Neural cell (in vitro differentiated cells): ENCODE measurements around the gene GUSB. TPM values are rescaled to one million over a fixed set of nuclear protein-coding genes. Genes with fewer than 3 reads are reported as not detected.
A peak's percentile ranks its signal among the peaks of the same experiment; 100 is the strongest.

Experiments used
- H2AFZ ChIP-seq: fragments of 200-600, 300-800 bp; sonication (generic), shearing (Covaris generic); 2 replicates; pipeline ENCODE4 v1.6.0; 2014; ENCODE audit warnings: low read depth, mild to moderate bottlenecking, antibody characterized with exemption, low read length, moderate library complexity
- H3F3A ChIP-seq: fragments of 200-600 bp; shearing (Covaris generic); 2 replicates; pipeline ENCODE4 v1.6.1; 2016; ENCODE audit warnings: mild to moderate bottlenecking, moderate library complexity, mixed read lengths, antibody characterized with exemption, low read length; ENCODE audit not compliant: insufficient read depth, poor library complexity, severe bottlenecking
- H3K27ac ChIP-seq: fragments of 200-600, 300-800 bp; sonication (generic), shearing (Covaris generic); 2 replicates; pipeline ENCODE4 v1.5.1; 2014; ENCODE audit warnings: mild to moderate bottlenecking, low read length, moderate library complexity
- H3K27me3 ChIP-seq: fragments of 300-800, 200-600 bp; sonication (generic), shearing (Covaris generic); 2 replicates; pipeline ENCODE4 v1.6.0; 2014; ENCODE audit warnings: mild to moderate bottlenecking, low read depth, low read length, moderate library complexity; ENCODE audit not compliant: insufficient read depth
- H3K36me3 ChIP-seq: fragments of 300-800, 200-600 bp; sonication (generic), shearing (Covaris generic); 2 replicates; pipeline ENCODE4 v1.5.1; 2014; ENCODE audit warnings: mild to moderate bottlenecking, antibody characterized with exemption, low read length, moderate library complexity; ENCODE audit not compliant: insufficient read depth
- H3K4me2 ChIP-seq: fragments of 300-800, 200-600 bp; sonication (generic), shearing (Covaris generic); 2 replicates; pipeline ENCODE4 v1.6.0; 2014; ENCODE audit warnings: mild to moderate bottlenecking, low read length
- H3K4me3 ChIP-seq: fragments of 300-800, 200-600 bp; sonication (generic), shearing (Covaris generic); 2 replicates; pipeline ENCODE4 v1.5.1; 2014; ENCODE audit warnings: mild to moderate bottlenecking, low read length, moderate library complexity
- H3K79me2 ChIP-seq: fragments of 200-600 bp; shearing (Covaris generic); replicated peaks from 2 replicates; pipeline ENCODE4 v1.6.0; 2014; ENCODE audit warnings: mild to moderate bottlenecking, low read length, moderate library complexity; ENCODE audit not compliant: insufficient read depth
- H3K9ac ChIP-seq: fragments of 300-800, 200-600 bp; sonication (generic), shearing (Covaris generic); 2 replicates; pipeline ENCODE4 v1.6.1; 2016; ENCODE audit warnings: mild to moderate bottlenecking, low read length, mixed read lengths
- H3K9me2 ChIP-seq: fragments of 200-600 bp; shearing (Covaris generic); 2 replicates; pipeline ENCODE4 v1.6.1; 2016; ENCODE audit warnings: mild to moderate bottlenecking, low read length, mixed read lengths; ENCODE audit not compliant: insufficient read depth
- H3K9me3 ChIP-seq: fragments of 200-600, 300-800 bp; sonication (generic), shearing (Covaris generic); 2 replicates; pipeline ENCODE4 v1.6.1; 2016; ENCODE audit warnings: mild to moderate bottlenecking, mixed run types, low read length, moderate library complexity, mixed read lengths
- H4K20me1 ChIP-seq: fragments of 200-600 bp; shearing (Covaris generic); 2 replicates; pipeline ENCODE4 v1.6.1; 2016; ENCODE audit warnings: mild to moderate bottlenecking, mixed run types; ENCODE audit not compliant: insufficient read depth
- EP300 ChIP-seq: fragments of 450-650 bp; conservative IDR thresholded peaks from 2 replicates; pipeline ENCODE4 v1.6.1; 2014; ENCODE audit warnings: antibody characterized with exemption, mild to moderate bottlenecking, moderate library complexity; ENCODE audit not compliant: poor library complexity, severe bottlenecking
- EZH2 ChIP-seq: fragments of 200-600, 300-800 bp; shearing (Covaris generic), sonication (generic); IDR thresholded peaks from 2 replicates; pipeline ENCODE4 v1.6.1; 2014; ENCODE audit warnings: antibody characterized with exemption, low read length, borderline replicate concordance, mild to moderate bottlenecking; ENCODE audit not compliant: insufficient read depth, poor library complexity, severe bottlenecking
- MXI1 ChIP-seq: fragments of 450-650 bp; conservative IDR thresholded peaks from 2 replicates; pipeline ENCODE4 v1.6.1; 2014; ENCODE audit warnings: antibody characterized with exemption, mild to moderate bottlenecking; ENCODE audit not compliant: poor library complexity, severe bottlenecking
- POLR2AphosphoS5 ChIP-seq: IDR thresholded peaks from 2 replicates; pipeline ENCODE4 v1.6.1; 2012
- RAD21 ChIP-seq: fragments of 450-650 bp; conservative IDR thresholded peaks from 2 replicates; pipeline ENCODE4 v1.6.1; 2014; ENCODE audit warnings: antibody characterized with exemption, mild to moderate bottlenecking, moderate library complexity
- REST ChIP-seq: IDR thresholded peaks from 2 replicates; pipeline ENCODE4 v1.6.1; 2012; ENCODE audit warnings: borderline replicate concordance
- SMC3 ChIP-seq: fragments of 450-650 bp; conservative IDR thresholded peaks from 2 replicates; pipeline ENCODE4 v1.6.1; 2014; ENCODE audit warnings: antibody characterized with exemption, mild to moderate bottlenecking, moderate library complexity; ENCODE audit not compliant: poor library complexity
- TAF1 ChIP-seq: IDR thresholded peaks from 2 replicates; pipeline ENCODE4 v1.6.1; 2012; ENCODE audit warnings: low read depth
- polyA plus RNA-seq: library from polyadenylated mRNA; depleted of rRNA; stranded (reverse); fragments of >200 nt; gene quantifications from 2 replicates; pipeline ENCODE4 v1.2.3, GENCODE V29; 2014
- TF ChIP-seq, protein P1 (sequence below): fragments of 450-650 bp; IDR thresholded peaks from 2 replicates; pipeline ENCODE4 v1.5.1; 2014; ENCODE audit warnings: antibody characterized with exemption, mild to moderate bottlenecking, moderate library complexity; ENCODE audit not compliant: poor library complexity, severe bottlenecking

Gene GUSB
- polyA plus RNA-seq, 1 donor from 2014 or later, result 50.3 TPM

GRCh38 chr7:65980478-65981250 is 1.3 kb downstream of the GUSB start:
- no peaks in the 10 kb centered on the region for H3K9me3 ChIP-seq
- TF ChIP-seq MXI1 (no peak), RAD21 (no peak), TAF1 (no peak), POLR2AphosphoS5 (no peak), REST (no peak), SMC3 (no peak), EP300 (no peak), EZH2 (no peak)
- TF ChIP-seq, protein P1, sequence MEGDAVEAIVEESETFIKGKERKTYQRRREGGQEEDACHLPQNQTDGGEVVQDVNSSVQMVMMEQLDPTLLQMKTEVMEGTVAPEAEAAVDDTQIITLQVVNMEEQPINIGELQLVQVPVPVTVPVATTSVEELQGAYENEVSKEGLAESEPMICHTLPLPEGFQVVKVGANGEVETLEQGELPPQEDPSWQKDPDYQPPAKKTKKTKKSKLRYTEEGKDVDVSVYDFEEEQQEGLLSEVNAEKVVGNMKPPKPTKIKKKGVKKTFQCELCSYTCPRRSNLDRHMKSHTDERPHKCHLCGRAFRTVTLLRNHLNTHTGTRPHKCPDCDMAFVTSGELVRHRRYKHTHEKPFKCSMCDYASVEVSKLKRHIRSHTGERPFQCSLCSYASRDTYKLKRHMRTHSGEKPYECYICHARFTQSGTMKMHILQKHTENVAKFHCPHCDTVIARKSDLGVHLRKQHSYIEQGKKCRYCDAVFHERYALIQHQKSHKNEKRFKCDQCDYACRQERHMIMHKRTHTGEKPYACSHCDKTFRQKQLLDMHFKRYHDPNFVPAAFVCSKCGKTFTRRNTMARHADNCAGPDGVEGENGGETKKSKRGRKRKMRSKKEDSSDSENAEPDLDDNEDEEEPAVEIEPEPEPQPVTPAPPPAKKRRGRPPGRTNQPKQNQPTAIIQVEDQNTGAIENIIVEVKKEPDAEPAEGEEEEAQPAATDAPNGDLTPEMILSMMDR, result no peak

GRCh38 chr7:65979583-65980477 is 2.2 kb downstream of the GUSB start:
- H3K4me3 ChIP-seq, result peak overlapping the region; percentile 95
- H3F3A ChIP-seq, result no peaks in the 10 kb centered on the region
- H2AFZ ChIP-seq, result no peak overlapping the region
- no peaks in the 10 kb centered on the region for H3K27me3 ChIP-seq
- H3K9ac ChIP-seq, result no peak overlapping the region
- no peaks in the 10 kb centered on the region for H3K9me2 ChIP-seq
- H3K4me2 ChIP-seq, result no peak overlapping the region
- peaks cover 14% of the 10 kb centered on the region for H3K79me2 ChIP-seq
- no peak overlapping the region for H3K27ac ChIP-seq
- no peaks in the 10 kb centered on the region for H3K36me3 ChIP-seq
- no peaks in the 10 kb centered on the region for H4K20me1 ChIP-seq
- TF ChIP-seq TAF1, result no peak
- TF ChIP-seq REST, result no peak
- TF ChIP-seq MXI1, result no peak
- no peak for TF ChIP-seq SMC3
- TF ChIP-seq EP300, result no peak
- TF ChIP-seq, protein P1, result no peak
- TF ChIP-seq POLR2AphosphoS5, result no peak
- no peak for TF ChIP-seq RAD21
- no peak for TF ChIP-seq EZH2
- H3K9me3 ChIP-seq, result no peaks in the 10 kb centered on the region

More at GRCh38 chr7:65980478-65981250, 1.3 kb downstream of the GUSB start:
- Histone ChIP-seq H4K20me1 (no peaks in the 10 kb centered on the region), H3K27me3 (no peaks in the 10 kb centered on the region), H3K9me2 (no peaks in the 10 kb centered on the region), H3K27ac (no peak overlapping the region), H3K9ac (no peak overlapping the region), H3K36me3 (no peaks in the 10 kb centered on the region), H3F3A (no peaks in the 10 kb centered on the region), H3K4me2 (peak overlapping the region; percentile 59), H3K4me3 (peak overlapping the region; percentile 95), H3K79me2 (peaks cover 14% of the 10 kb centered on the region), H2AFZ (no peak overlapping the region)
